ENCODE data around the gene NT5C1B. TPM values are rescaled to one million over a fixed set of nuclear protein-coding genes. Genes with fewer than 3 reads are reported as not detected.
"Not testable (repeated sequence)": the region's sequence is repeated elsewhere in the genome, so short reads cannot be mapped to it uniquely, and the experiment has no call there.

Gene NT5C1B
- total RNA-seq (2014; rRNA removed; shearing (Covaris generic)) (not detected in 2 replicates), total RNA-seq (2022) (not detected in 2 replicates), Bru-seq, nascent RNA (not detected), BruChase-seq, experiment 1, labeled RNA remaining after a 6-hour chase (not detected), BruChase-seq, experiment 2, labeled RNA remaining after a 2-hour chase (not detected)
- long read RNA-seq: 0 reads

- H3K9me2 ChIP-seq (ENCODE audit: insufficient read depth, low read length): no peaks in the 10 kb centered on the region
- H3K4me2 ChIP-seq (ENCODE audit: low read length): no peak within 1 kb of the TSS
- no peak for DNase-seq (ENCODE audit: low spot score)
- H3K79me2 ChIP-seq (ENCODE audit: insufficient read depth, low read depth, low read length): no peaks in the 10 kb centered on the region
- CTCF ChIA-PET (ENCODE audit: unreplicated experiment): no interaction called here
- no peak within 1 kb of the TSS for H3K4me3 ChIP-seq (ENCODE audit: low read depth, low read length, poor library complexity, severe bottlenecking)
- BruUV-seq (replicated peaks): no TSS peak
- no peaks in the 10 kb centered on the region for H4K20me1 ChIP-seq (ENCODE audit: insufficient read depth, low read length)
- intact Hi-C loops (cut with micrococcal nuclease; ENCODE audit: unreplicated experiment): no loop called here
- TF ChIP-seq CTCF (conservative IDR thresholded peaks at IDR 0.05; ENCODE audit: low read length) (no peak), EZH2phosphoT487 (IDR thresholded peaks at IDR 0.05; ENCODE audit: borderline replicate concordance, low read depth, low read length) (no peak)
- no peak within 1 kb of the TSS for H3K27ac ChIP-seq (ENCODE audit: low read depth, low read length, poor library complexity, severe bottlenecking)
- H3K9me3 ChIP-seq (ENCODE audit: low read length): no peaks in the 10 kb centered on the region
- POLR2A ChIA-PET: interaction anchor here (0.6 to 1.0 kb wide), 2 partner anchors 28 to 37 kb away, joined by 3 read pairs; partner anchors contain the start of gene RDH14
- H3K4me1 ChIP-seq (ENCODE audit: insufficient read depth, low read length, poor library complexity, severe bottlenecking): no peaks in the 10 kb centered on the region
- H3K36me3 ChIP-seq (ENCODE audit: insufficient read depth, low read length): no peaks in the 10 kb centered on the region
- no peak within 1 kb of the TSS for H2AFZ ChIP-seq (ENCODE audit: low read length)
These were observed at the start of gene NT5C1B for GRCh38 chr2:18589354-18589753. Gene NT5C1B (minus strand): TSS chr2:18589569. CDS start chr2:18589468, 101 bp downstream.

- H3K79me2 ChIP-seq (ENCODE audit: insufficient read depth, low read depth, low read length): no peaks in the 10 kb centered on the region
- no peaks in the 10 kb centered on the region for H3K9me2 ChIP-seq (ENCODE audit: insufficient read depth, low read length)
- ChIA-PET POLR2A (interaction anchor here (0.6 kb wide), 1 partner anchor 63 kb away, joined by 3 read pairs; no protein-coding TSS in a partner anchor), CTCF (ENCODE audit: unreplicated experiment) (no interaction called here)
- no peak overlapping the region for H3K4me3 ChIP-seq (ENCODE audit: low read depth, low read length, poor library complexity, severe bottlenecking)
- intact Hi-C loops (cut with micrococcal nuclease; ENCODE audit: unreplicated experiment): no loop called here
- no peaks in the 10 kb centered on the region for H4K20me1 ChIP-seq (ENCODE audit: insufficient read depth, low read length)
- no TSS peak for BruUV-seq (replicated peaks)
- no peaks in the 10 kb centered on the region for H3K4me1 ChIP-seq (ENCODE audit: insufficient read depth, low read length, poor library complexity, severe bottlenecking)
- DNase-seq (ENCODE audit: low spot score): no peak
- no peak overlapping the region for H2AFZ ChIP-seq (ENCODE audit: low read length)
- no peak overlapping the region for H3K4me2 ChIP-seq (ENCODE audit: low read length)
- no peaks in the 10 kb centered on the region for H3K36me3 ChIP-seq (ENCODE audit: insufficient read depth, low read length)
- no peak overlapping the region for H3K27ac ChIP-seq (ENCODE audit: low read depth, low read length, poor library complexity, severe bottlenecking)
- no peaks in the 10 kb centered on the region for H3K9me3 ChIP-seq (ENCODE audit: low read length)
- no peak for TF ChIP-seq EZH2phosphoT487 (IDR thresholded peaks at IDR 0.05; ENCODE audit: borderline replicate concordance, low read depth, low read length)
- no peak for TF ChIP-seq CTCF (conservative IDR thresholded peaks at IDR 0.05; ENCODE audit: low read length)
These were observed 47.8 kb upstream of the NT5C1B start for GRCh38 chr2:18637196-18637595.

GRCh38 chr2:18632699-18633098 is 43.3 kb upstream of the NT5C1B start:
- H3K36me3 ChIP-seq (ENCODE audit: insufficient read depth, low read length); H3K79me2 ChIP-seq (ENCODE audit: insufficient read depth, low read depth, low read length); H3K27ac ChIP-seq (ENCODE audit: low read depth, low read length, poor library complexity, severe bottlenecking); H2AFZ ChIP-seq (ENCODE audit: low read length); POLR2A ChIA-PET; intact Hi-C loops (cut with micrococcal nuclease; ENCODE audit: unreplicated experiment); H3K9me3 ChIP-seq (ENCODE audit: low read length); H3K4me3 ChIP-seq (ENCODE audit: low read depth, low read length, poor library complexity, severe bottlenecking); H4K20me1 ChIP-seq (ENCODE audit: insufficient read depth, low read length); H3K9me2 ChIP-seq (ENCODE audit: insufficient read depth, low read length); CTCF ChIA-PET (ENCODE audit: unreplicated experiment); H3K4me1 ChIP-seq (ENCODE audit: insufficient read depth, low read length, poor library complexity, severe bottlenecking); DNase-seq (ENCODE audit: low spot score); H3K4me2 ChIP-seq (ENCODE audit: low read length); BruUV-seq (replicated peaks): not testable (repeated sequence)
